ENCODE data around the gene KLF1. TPM values are rescaled to one million over a fixed set of nuclear protein-coding genes. Genes with fewer than 3 reads are reported as not detected.
A peak's percentile ranks its signal among the peaks of the same experiment; 100 is the strongest.

KLF1 gene
- total and polyA plus RNA-seq, 2 of the 8 experiments (the other 6 are each of a cell fraction or from before 2014, with no cell fraction given) = 0.84 to 0.91 TPM

GRCh38 chr19:12840091-12841079, 46.6 kb downstream of the KLF1 start (continued):
- TF ChIP-seq SP1 (IDR thresholded peaks at IDR 0.05; ENCODE audit: low read depth, low read length) = peak; percentile 77; the same call in 1 of the 2 replicates
- TF ChIP-seq MAX (IDR thresholded peaks at IDR 0.05) = no peak; the same call in 1 of the 2 replicates
- no peak; the same call in 1 of the 2 replicates for TF ChIP-seq E2F6 (IDR thresholded peaks at IDR 0.05)
- peak; percentile 18; the same call in 1 of the 2 replicates for TF ChIP-seq EGR1 (IDR thresholded peaks at IDR 0.05; ENCODE audit: borderline replicate concordance, low read depth, low read length)
- no peak for TF ChIP-seq RXRA (IDR thresholded peaks at IDR 0.05; ENCODE audit: insufficient read depth, low read depth, low read length)
- TF ChIP-seq RFX5 (IDR thresholded peaks at IDR 0.05; ENCODE audit: borderline replicate concordance, low read depth, low read length) = no peak
- TF ChIP-seq JUND (IDR thresholded peaks at IDR 0.05; ENCODE audit: low read length) = no peak
- TF ChIP-seq SAP30 (IDR thresholded peaks at IDR 0.05; ENCODE audit: insufficient read depth, insufficient replicate concordance, low read length) = no peak
- TF ChIP-seq FOSL1 (IDR thresholded peaks at IDR 0.05; ENCODE audit: insufficient read depth, low read depth, low read length) = no peak
- TF ChIP-seq GTF2F1 (IDR thresholded peaks at IDR 0.05; ENCODE audit: borderline replicate concordance, low read depth, low read length) = no peak
- no peak for TF ChIP-seq CEBPB (IDR thresholded peaks at IDR 0.05; ENCODE audit: low read depth, low read length)
- TF ChIP-seq BCL11A (IDR thresholded peaks at IDR 0.05; ENCODE audit: low read depth in 2 of 2, low read length in 2 of 2) = no peak
- no peak for TF ChIP-seq CTBP2 (IDR thresholded peaks at IDR 0.05; ENCODE audit: borderline replicate concordance, insufficient read depth, insufficient read length, low read length)
- no peak for TF ChIP-seq SUZ12 (IDR thresholded peaks at IDR 0.05; ENCODE audit: low read length)
- TF ChIP-seq USF2 (IDR thresholded peaks at IDR 0.05; ENCODE audit: low read length) = no peak
- TF ChIP-seq CHD1 (IDR thresholded peaks at IDR 0.05; ENCODE audit: low read depth, low read length) = no peak
- TF ChIP-seq BRCA1 (IDR thresholded peaks at IDR 0.05; ENCODE audit: low read depth, low read length) = no peak
- TF ChIP-seq ASH2L (IDR thresholded peaks at IDR 0.05; ENCODE audit: low read length) = no peak

Measured in H1 (cell line).